GM19324 (cell line): Measurements from ENCODE around the gene CSNK2A1.

Source experiments
- ATAC-seq: cut with Tn5 transposase; IDR thresholded peaks from one replicate; pipeline ENCODE4 v1.9.1; 2021; ENCODE audit warnings: mild to moderate bottlenecking, moderate library complexity; ENCODE audit not compliant: unreplicated experiment, low FRiP score

CSNK2A1 gene

GRCh38 chr20:568097-568652 is 24.6 kb upstream of the CSNK2A1 start:
- no peak for ATAC-seq

GRCh38 chr20:564192-564591 is 20.6 kb upstream of the CSNK2A1 start:
- ATAC-seq, result no peak

DNA sequence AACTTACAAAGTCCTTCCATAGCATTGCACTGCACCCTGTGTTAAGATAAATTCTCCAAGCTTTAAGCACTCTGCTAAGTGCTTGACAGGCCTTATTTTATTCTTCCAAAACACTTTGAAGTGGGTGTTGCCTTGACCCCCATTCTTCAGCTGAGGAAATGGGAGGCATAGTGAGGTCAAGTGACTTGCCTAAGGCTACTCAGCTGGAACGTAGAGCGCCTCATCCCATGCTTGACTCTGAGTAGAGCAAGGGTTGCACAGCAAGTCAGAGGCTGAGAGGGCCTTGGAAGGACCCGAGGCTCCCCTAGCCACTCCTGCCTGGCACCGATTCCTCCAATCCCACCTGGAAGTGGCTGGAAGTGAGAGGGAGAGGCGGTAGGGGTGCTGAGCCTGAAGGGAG is 19.6 kb upstream of the CSNK2A1 start:
- no peak for ATAC-seq

DNA sequence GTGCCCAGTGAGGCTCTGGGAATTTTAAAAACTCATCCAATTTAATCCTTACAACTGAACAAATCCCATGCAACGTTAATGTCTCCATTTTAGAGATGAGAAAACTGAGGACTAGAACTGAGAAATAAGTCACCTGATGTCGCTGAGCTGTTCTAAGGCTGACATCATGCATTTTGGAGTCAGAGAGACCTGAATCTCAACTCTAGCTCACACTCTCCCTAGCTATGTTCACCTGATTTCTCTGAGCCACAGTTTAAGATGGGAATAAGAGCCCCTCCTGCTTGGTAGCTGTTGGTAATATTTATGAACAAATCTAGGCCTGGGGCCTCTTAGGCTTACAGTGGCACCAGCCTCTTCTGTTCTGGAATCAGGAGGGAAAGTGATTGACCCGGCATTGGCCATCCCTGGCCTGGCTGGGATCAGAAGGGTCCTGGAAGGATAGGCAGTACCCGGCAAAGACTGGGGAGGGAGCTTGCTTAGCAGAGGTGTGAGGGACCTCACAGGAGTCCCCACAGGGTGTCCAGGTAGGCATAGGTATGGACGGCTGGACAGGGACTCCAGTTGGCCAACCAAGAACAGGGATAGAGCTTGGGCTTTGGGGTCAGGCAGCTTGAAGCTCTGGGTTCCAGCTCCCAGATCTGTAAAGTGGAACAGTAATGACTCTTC is 18.8 kb upstream of the CSNK2A1 start:
- no peak for ATAC-seq

DNA sequence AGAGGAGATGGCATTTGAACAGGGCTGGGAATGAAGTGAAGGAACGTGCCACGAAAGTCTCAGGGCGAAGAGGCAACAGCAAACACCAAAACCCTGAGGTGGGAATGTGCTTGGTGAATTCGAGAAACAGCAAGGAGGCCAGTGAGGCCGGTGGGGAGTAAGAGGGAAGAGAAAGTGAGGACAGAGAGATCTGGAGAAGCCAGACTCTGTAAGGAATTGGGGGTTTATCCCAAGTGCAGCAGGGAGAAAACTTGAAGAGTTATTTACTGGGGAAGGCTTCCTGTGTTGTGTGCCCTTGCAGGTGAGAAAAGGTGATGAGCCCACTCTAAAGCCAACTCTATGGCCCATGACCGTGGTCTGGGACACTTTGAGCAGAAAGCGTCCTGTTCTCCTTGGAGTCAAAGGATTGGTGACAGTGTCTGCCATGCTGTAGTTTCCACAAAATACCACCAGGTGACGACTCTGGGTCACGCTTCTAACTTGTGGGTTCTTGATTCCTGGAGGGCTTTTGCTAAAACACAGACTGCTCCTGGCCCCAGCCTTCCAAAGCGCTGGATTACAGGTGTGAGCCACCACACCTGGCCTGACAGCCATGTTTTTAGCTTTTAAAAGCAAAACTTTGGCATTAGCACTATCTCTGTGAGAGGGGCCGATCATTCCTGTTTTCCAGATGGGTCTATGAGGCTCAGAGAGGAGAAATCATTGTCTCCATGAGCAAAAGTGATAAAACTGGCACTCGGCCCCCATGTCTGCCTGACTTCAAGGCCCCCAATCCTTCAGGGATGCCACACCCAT is 18.0 kb upstream of the CSNK2A1 start:
- no peak for ATAC-seq

DNA sequence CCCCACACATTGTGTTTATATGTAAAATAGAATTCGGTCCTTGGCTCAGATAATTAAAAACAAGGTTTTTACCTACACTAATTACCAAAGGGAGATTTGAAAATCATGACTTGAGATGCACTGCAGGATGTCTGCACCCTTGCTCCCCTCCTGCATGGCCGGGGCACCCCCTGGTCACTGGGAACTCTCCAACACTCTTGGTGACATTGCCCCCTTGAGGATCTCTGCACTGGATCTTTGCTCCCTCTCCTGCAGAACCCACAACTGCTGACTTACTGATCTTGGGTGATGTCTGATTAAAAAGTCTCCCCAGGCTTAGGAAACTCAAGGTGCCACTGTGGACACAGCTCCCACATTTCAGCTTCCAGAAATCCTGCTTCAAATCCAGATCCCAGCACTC is 17.1 kb upstream of the CSNK2A1 start:
- no peak for ATAC-seq

GRCh38 chr20:558117-558516 is 14.5 kb upstream of the CSNK2A1 start:
- ATAC-seq, result no peak

- no peak for ATAC-seq
Measured at GRCh38 chr20:556984-557383, 13.4 kb upstream of the CSNK2A1 start.

GRCh38 chr20:555976-556385 is 12.4 kb upstream of the CSNK2A1 start:
- no peak for ATAC-seq

- no peak for ATAC-seq
Measured at GRCh38 chr20:550611-551010, 7.0 kb upstream of the CSNK2A1 start.

GRCh38 chr20:549722-550496 is 6.3 kb upstream of the CSNK2A1 start:
- ATAC-seq, result no peak

DNA sequence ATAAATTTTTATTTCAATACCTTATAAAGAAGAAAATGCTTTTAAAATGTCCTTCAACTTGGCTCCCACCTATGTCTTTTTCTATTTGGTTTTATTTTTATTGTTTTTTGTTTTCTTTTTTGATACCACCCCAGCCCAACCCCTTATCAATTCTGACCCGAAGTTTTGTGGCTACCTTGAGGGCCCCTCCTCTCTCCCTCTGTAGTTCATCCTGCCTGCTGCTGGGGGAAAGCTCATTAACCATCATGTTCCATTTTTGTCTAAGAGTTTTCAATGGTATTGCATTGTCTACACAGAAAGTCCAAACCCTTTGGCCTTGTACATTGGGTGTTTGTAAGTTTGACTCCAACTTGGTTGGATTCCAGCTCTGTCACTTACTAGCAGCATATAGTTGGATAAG is 5.3 kb upstream of the CSNK2A1 start:
- no peak for ATAC-seq

DNA sequence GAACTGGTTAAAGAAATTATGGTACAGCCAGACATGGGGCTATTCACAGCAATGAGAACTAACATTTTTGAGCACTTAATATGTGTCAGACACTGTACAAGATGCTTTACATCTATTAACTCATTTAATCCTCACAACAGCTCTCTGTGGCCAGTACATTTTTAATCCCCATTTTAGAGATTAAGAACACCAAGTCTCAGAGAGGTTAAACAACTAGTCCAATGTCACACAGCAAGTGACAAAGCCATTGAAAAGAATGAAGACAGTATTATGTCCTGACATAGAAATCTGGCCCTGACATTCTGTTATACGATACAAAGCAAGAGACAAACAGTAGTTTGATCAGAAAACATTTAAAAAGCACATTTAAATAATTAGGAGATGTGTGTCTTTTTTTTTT is 3.8 kb upstream of the CSNK2A1 start:
- no peak for ATAC-seq

DNA sequence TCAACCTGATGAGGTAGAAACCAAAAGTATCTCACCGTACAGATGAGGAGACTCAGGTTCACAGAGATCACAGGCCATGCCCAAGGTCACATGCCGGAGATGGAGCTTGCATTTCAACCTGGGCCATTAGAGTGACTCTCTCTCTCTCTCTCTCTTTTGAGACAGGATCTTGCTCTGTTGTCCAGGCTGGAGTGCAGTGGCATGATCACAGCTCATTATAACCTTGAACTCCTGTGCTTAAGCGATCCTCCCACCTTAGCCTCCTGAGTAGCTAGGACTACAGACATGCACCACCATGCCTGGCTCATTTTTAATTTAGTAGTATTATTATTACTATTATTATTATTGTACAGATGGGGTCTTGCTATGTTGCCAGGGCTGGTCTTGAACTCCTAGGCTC is 2.8 kb upstream of the CSNK2A1 start:
- ATAC-seq, result no peak

- no peak for ATAC-seq
Measured at GRCh38 chr20:544153-544725, 649 bp upstream of the CSNK2A1 start.

DNA sequence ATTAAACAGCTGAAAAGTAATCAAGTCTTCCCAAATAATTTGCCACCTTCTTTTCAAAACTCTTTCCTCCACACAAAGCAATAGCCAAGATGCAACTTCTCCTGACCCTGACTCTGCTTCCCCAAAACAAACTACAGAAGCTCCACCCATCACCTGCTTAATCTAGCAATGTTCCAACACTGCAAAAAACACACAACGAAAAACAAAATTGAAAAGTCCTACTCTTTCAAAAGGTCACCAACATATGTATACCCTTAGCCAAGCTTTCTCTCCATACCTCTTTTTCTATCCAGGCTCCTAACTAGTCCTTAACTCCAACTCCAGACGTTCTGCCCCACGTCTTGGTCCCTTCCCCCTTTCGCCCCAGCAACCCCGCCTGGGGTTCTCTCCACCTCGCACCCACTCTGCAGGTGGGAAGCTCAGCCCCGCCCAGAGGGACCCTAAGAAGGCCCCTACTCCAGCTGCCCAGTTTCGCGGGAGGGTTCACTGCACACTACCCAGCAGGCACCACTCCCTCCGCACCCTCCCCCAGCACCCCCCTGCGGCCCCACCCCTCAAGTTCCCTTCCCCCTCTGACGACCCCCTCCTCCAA is 717 bp downstream of the CSNK2A1 start:
- ATAC-seq, result peak; percentile 15

GRCh38 chr20:540391-541201 is 3.0 kb downstream of the CSNK2A1 start:
- ATAC-seq, result no peak

- no peak for ATAC-seq
Measured at GRCh38 chr20:539848-540247, 3.7 kb downstream of the CSNK2A1 start.

- no peak for ATAC-seq
Measured at GRCh38 chr20:539191-539590, 4.4 kb downstream of the CSNK2A1 start.

DNA sequence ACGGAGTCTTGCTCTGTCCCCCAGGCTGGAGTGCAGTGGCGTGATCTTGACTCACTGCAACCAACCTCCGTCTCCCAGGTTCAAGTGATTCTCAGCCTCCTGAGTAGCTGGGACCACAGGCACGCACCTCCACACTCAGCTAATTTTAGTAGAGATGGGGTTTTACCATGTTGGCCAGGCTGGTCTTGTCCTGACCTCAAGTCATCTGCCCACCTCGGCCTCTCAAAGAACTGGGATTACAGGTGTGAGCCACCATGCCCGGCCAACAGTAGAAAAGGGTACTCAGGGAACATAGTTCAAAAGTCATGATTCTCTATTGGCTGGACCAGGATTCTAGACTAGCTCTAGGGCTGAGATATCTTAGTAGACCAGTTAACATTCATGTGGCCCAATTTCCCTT is 5.6 kb downstream of the CSNK2A1 start:
- ATAC-seq, result no peak
